Stimulated activated CD8-positive, alpha-beta memory T cell treated with anti-CD3 and anti-CD28 coated beads, Interleukin-15, amount 100 ng/mL, for 1 hour (primary cell): ENCODE results near the gene SEC24B.
"Not testable (repeated sequence)": the region's sequence is repeated elsewhere in the genome, so short reads cannot be mapped to it uniquely, and the experiment has no call there.

Experiments
- DNase-seq: peaks from one replicate; pipeline ENCODE4 v3.0.0-alpha.2; 2020; ENCODE audit warnings: low read depth

Gene SEC24B

DNA sequence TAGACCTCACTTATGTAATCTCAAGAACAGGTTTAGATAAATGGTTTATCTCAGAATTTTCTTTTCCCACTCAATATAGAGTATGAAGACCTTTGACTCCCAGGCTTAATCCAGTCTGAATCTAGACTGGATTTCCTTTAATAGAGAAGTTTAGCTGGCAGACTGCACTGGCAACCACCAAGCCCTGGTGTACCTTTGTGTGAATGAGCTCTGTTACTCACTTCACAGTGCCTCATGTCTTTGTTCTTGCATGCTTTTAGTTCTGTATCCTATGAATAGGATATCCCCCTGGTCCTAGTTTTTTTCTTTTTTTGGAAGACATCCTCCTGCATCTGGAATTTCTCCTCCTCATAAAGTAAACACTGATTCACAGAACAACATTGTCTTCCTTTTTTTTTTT lies 73.3 kb downstream of the SEC24B start:
- no peak for DNase-seq

DNA sequence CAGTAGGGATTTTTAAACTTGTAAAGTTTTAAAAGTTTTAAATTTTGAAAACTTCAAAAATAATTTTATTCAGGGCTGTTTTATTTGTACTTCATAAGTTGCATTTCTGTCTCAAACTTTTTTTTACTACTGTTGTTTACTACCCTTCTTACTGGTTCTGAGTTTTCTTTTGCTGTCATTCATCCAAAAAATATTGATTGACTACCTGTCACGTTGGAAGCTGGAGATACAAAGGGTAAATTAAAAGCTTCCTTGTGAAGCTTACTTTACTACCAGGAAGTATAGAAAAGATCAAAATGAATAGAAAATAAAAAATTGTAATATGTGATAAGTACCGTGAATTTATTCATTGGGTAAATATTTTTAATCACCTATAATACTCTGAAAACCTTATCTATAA lies 77.1 kb downstream of the SEC24B start:
- no peak for DNase-seq

DNA sequence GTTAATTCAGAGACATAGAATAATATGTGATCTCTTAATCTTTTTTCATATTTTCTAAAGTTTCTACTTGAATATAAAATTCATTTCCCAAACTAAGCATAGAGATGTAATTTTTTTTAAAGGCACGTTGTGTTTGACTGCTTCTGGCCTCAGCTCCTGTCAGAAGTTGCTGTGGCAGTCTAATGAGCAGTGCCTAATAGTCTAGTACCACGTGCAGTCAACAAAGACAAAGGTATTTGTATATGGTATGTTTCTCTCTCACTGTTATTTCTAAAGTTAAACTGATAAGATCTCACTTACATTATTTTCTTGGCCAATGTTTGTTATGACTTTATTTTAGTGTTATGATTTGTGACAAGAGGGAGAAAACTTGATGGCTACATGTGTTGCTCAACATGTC lies 77.8 kb downstream of the SEC24B start:
- no peak for DNase-seq

DNA sequence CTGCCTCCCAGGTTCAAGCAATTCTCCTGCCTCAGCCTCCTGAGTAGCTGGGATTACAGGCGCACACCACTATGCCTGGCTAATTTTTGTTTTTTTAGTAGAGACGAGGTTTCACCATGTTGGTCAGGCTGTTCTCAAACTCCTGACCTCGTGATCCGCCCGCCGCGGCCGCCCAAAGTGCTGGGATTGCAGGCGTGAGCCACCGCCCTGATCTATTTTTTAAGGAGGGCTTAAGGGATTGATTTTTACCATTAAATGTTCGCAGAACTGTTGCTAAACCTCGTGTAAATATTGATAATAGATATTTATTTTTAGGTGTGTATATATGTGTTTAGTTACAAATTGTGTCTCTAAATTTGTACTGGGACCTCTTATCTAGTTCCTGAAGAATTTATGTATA lies 79.8 kb downstream of the SEC24B start:
- DNase-seq: not testable (repeated sequence)

DNA sequence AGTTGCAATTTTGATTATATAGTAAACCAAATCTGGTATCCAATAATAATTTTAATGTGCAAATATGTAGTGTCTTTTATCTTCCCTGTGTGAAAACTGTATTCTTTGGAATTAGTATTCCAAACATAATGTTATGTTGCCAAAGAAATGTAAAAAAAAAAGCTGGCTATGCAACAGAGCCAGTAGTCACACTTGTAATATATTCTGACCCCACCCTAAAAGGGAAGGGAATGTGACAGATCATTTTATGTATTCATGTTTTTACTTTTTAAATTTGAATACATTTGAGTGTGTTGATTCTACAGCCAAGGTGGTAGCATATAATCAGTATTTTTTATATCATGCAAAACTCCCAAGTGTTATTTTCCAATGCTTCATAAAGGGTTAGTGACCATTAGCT lies 98.6 kb downstream of the SEC24B start:
- no peak for DNase-seq

DNA sequence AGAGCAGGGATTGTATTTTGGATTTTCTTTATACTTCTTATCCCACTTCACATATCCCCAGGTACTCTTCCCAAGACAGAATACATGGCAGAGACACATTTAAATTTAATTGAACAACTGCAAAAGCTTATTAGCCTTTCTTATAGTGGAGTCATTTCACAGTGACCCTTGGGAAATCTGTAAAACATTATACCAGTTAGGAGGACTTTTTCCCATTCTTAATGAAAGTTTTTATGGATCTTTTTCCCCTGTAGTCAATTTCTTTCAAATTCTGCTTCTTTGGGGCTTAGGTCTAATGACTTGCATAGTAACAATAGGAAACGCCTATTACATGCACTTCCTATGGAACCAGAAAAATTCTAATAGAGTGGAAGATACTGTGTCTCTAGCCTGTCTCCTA lies 111.8 kb downstream of the SEC24B start:
- no peak for DNase-seq

DNA sequence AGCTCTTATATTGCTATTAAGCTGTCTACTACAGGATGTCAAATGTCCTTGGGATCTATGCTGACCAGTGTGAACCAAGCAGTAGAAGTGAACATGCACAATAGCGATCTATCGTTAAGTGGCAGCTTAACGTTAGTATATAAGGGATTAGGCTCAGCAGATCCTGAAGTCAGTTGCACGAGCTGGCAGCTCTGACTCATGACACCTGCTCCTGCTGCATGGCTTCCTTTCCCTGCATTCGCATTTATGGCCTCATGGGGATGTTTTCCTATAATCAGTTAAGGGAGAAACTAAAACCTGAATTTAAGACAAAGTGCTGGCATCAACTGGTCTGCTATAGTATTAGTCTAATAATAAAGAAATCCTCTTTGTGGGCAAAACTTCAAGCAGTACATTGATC lies 113.8 kb downstream of the SEC24B start:
- DNase-seq: no peak

DNA sequence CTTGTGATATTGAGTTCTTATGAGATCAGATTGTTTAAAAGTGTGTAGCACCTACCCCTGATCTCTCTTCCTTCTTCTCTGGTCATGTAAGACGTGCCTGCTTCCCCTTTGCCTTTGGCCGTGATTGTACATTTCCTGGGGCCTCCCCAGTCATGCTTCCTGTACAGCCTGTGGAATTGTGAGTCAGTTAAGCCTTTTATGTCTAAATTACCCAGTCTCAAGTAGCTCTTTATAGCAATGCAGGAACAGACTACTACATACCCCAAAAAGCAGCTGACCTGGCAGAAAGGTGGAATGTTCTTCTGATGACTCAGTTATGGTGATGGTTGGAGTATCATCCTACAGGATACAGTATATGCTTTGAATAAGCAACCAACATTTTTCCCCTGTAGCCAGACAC lies 115.0 kb downstream of the SEC24B start:
- DNase-seq: no peak

DNA sequence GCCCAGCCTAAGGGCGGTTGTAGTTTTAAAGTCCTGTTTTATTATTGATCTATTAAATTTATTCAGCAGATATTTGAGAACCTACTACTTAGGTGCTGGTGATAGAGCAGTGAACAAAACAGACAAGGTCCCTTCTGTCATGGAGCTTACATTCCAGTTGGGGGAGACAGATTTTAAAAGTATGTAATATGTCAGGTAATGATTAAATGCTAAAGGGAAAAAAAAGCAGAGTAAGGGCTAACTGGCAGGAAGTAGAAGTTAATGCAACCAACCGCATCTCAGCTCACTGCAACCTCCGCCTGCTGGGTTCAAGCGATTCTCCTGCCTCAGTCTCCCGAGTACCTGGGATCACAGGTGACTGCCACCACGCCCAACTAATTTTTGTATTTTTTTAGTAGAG lies 118.6 kb downstream of the SEC24B start:
- DNase-seq: no peak

DNA sequence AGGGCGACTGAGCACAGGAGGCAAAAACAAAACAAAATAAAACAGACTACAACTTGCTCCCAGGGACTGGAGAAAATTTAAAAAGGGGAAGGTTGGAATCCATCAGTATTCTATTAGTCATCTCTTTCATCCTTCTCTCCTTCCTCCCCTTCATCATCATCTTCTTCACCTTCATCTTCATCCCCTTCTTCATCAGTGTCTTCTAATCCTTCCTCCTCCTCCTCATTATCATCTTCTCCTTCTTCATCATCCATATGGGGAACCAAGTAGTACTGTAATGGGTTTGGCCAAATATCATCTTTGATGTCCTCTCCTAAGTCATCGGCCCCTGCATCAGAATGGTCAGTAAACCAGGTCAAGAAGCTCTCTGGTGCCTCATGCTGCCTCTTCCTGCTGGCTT lies 119.5 kb downstream of the SEC24B start:
- DNase-seq: no peak

DNA sequence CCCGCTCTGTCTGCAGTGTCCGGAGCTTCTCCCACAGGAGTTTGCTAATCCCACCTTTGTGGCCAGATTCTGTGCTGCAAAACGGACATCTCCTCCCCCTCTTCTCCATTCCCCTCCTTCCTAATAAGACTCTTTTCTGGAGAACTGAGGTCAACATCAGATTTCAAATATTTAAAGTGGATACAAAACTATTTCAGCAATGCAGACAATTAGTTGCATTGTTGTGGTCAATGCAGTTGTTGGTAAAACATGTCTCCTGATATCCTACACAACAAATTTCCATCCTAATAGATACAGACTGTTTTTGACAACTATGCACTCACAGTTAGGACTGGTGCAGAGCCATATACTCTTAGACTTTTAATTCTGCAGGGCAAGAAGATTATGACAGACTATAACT lies 121.4 kb downstream of the SEC24B start:
- no peak for DNase-seq

DNA sequence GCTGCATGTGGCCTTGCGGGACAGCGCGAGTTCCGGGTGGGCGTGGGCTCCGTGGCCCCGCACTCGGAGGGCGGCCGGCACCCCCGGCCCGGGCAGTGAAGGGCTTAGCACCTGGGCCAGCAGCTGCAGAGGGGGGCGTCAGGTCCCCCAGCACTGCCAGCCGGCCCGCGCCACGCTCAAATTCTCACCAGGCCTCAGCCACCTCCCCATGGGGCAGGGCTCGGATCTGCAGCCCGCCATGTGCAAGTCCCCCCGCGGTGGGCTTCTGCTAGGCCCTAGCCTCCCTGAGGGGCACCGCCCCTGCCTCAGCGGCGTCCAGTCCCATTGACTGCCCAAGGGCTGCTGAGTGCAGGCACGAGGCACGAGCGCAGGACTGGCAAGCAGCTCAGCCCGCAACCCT lies 123.8 kb downstream of the SEC24B start:
- no peak for DNase-seq

DNA sequence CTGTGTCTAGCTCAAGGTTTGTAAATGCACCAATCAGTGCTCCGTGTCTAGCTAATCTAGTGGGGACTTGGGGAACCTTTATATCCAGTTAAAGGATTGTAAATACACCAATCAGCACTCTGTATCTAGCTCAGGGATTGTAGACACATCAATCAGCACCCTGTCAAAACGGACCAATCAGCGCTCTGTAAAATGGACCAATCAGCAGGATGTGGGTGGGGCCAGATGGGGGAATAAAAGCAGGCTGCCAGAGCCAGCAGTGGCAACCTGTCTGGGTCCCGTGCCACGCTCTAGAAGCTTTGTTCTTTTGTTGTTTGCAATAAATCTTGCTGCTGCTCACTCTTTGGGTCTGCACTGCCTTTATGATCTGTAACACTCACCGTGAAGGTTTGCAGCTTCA lies 124.5 kb downstream of the SEC24B start:
- not testable (repeated sequence) for DNase-seq

DNA sequence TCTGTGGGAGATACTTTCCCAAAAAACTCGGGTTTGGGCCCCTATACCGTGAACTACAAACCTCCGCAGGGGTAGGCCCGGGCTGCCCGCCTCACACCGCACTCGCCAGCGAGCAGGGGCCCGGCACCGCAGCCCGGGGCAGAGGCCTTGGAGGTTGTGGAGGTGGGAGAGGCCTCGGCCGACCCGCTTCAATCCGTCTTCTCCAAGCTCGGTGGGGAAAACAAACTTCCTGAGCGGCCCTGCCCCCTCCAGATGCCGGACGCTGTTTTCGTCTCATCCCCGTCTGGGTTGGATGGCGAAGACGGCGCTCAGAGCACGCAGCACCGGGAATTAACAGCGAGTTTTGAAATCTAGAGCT lies 126.0 kb downstream of the SEC24B start:
- peak; percentile 16 for DNase-seq

DNA sequence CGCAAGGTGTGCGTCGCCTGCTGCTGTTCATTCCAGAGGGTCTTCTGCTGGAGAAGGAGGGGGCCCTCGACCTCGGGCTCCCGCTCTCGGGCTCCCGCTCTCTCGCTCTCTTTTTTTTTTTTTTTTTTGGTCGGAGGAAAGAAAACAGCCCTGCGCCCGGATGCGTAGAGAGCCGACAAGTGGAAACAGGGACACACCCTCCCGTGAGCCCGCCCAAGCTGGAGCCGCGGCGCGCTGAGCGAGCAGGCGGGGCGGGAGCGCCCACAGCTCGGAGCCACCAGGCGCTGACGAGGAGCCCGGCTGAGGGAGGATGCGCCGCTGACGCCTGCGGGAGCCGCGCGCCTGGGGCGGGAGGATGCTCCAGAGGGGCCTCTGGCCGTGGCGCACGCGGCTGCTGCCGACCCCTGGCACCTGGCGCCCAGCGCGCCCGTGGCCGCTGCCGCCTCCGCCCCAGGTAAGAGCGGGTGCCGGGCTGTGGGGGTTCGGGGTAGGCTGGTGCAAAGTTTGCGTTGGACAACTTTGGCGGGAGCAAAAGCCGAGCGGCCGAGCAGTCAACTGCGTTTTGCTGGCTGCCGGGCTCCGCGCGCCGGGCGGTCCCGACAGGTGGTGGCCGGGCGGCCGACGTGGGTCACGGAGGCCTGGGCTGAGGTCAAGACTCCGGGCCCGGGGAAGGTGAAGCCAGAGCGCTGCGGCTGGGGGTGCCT lies 126.5 kb downstream of the SEC24B start, which contains the start of gene MCUB:
MCUB (plus strand) TSS at position 264 of the 704 bp plus-strand sequence; CDS start at position 356, 92 bp downstream.
- peak; percentile 71 for DNase-seq

DNA sequence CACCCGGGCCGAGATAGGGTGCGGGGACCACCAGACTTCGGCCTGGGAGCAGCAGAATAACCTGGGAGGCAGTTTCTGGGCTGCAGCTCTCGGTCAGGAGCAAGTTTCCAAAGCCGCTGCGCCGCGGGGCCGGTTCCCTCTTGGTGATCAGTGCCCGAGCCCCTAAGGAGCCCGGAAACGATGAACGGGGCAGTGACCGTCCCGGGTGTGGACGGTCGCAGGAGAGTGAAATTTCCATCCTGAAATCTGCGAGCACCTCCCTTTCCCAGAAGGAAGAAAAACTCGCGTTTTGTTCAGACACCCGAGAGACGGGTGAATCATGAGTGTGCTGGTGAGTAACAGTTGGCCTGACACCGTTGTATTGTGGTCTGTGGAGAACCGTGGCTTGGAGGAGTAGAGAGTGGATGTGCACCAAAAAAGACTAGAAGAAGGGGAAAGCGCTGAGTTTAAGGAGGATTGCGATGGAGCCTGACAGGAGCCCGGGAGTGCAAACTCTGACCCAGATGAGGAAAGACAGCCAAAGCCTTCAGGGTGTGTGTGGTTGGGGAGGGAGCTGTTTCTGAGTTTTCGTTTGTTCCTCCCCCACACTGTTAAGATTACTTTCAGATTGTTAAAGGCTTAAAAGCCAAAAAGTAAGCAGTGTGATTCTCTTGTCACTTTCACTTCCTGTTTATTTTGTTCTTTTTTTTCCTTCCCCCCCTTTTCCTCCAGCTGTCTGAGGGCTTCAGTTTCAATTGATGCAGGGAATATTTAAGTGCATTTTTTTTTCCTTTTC lies 127.3 kb downstream of the SEC24B start:
- DNase-seq: peak; percentile 15

DNA sequence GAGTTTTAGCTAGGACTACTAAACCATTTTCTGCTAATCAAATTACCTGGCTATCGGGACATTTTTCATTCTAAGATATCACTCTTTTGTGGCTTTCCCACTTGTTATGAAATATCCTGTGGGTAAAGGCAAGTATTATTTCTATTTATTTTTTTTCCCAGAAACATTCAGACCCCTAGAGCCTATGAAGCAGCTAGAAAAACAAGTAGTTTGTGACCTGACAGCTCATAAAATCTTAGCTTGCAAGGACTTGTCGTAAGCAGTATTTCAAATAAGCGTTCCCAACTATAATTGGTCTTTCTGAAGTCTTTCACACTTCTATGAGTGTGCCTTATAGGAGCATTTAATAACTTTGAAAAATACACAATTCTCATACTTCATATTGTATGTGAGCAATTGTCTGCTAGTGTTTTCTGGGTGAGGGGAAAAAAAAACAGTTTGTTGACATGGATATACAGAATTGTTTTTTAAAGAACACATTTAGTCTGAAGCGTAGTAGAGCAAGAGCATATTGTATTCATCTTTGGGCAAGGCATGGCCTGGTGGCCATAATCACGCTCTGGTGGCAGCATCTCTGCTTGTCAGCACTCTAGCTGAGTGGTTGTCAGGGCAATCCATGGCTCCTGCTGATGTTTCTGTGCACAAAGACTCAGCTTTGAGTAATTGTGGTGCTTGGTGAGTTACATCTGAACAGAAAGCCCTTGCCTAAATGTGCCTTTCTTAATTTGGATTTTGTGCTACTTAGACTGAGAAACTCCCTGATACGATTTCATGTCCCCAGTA lies 129.0 kb downstream of the SEC24B start:
- no peak for DNase-seq

DNA sequence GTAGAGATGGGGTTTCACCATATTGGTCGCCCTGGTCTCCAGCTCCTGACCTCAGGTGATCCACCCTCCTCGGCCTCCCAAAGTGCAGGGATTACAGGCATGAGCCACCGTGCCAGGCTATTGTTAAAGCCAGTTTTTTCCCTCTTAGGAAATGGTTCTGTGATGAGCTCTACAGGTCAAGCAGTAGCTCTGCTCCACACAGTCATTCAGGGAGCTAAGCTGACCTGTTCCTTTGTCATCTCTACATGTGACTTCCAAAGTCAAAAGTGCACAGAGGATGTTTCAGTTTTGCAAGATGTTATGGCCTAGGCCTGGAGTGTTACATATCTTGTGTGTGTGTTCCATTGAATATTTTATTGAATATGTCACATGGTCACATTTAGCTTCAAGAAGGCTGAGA lies 137.9 kb downstream of the SEC24B start:
- no peak for DNase-seq

DNA sequence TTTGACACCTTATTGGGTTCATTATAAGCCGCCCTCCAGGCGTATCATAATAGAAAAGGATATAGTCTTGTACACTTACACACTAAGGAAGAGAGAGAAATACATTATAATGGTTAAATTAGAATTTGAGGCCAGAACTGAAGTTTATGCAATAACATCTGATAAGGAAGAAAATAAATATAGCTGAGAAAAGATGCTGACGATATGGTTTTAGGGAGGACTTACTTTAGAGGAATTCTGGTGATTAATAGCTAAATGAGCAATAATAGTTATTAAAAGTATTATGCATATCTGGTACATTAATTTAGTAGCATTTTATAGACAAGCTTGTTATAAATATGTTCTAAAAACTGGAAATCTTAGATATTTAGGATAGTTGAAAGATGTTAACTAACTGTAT lies 138.5 kb downstream of the SEC24B start:
- DNase-seq: no peak

DNA sequence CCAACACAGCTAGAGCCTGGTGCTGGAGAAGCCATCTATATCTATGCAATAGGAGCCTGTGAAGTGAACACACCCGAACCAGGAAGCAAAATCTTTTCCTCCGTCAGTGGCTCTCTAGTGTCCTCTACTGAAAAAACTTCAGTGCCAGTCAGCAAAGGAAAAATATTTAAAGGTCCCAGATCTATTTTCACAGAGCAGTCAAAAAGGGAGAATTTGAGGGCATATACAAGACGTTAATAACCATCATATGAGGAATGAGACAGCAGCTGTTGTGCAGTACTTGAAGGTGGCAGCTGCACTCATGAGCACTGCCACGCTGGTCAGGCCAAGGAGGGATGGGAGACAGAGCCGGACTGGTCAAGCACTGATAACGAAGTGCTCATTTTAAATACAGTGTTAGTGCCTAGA lies 140.8 kb downstream of the SEC24B start:
- DNase-seq: no peak

DNA sequence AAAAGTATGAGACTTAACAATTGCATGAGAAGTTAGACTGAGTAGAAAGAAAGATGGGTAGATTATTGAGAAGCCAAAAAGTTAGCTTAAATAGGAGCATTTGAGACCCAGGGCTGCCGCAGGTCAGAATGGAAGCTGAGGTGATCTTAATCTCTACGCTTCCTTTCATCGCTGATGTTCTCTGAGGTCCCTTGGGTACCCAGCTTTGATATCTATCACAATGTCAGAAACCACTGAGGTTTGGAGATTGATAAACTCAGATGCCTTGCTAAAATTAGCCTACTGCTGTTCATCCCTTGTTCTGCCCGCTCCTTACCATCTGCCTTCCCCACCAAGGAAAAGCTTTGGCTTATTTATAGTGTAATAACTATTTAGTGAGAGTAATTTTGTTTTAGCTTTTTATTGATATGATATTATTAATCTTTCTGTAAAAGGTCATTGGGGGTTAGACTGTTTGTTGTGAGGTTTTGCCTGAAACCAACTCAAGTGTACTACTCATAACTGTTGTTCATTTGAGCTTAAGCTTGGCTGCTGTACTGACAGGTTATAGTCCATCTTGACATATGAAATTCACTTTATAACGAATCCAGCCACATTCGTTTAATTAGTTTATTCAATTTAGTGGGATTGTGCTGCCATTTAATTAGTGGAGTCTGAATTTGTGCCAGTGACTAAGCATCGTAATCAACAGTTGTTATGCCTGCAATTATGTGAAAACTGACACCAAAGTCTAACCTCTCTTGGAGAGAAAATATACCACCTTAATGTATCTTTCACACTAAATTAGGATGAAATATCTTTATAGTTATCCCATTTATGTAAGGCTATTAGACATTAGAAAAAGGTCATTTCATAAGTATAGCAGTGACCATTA lies 141.6 kb downstream of the SEC24B start:
- DNase-seq: no peak

DNA sequence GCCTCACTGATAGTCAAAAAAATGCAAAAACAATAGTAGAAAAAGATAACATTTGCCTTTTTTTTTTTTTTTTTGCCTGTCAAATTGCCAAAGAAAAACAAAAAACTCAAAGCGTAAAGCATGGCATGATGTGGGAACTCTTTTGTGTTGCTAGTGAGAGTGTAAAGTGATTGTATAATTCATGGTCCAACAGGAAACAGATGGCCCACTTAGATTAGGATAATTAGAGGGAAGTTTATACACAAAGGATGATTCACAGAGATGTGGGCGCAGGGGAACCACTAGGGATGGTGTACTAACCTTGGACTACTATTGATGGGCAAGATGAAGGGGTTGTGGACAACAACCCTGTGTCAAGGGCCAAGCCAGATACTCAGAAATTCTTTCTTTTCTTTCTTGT lies 142.8 kb downstream of the SEC24B start:
- no peak for DNase-seq
